C4-2B (cell line): ENCODE data around the gene LRSAM1.

Experiments used
- ZFX ChIP-seq: fragments of 450-650 bp; IDR thresholded peaks from 2 replicates; pipeline ENCODE4 v1.6.1; 2017
- TF ChIP-seq, protein P1 (sequence below): fragments of 450-650 bp; conservative IDR thresholded peaks from 2 replicates; pipeline ENCODE4 v1.5.1; 2017; ENCODE audit warnings: mild to moderate bottlenecking

GRCh38 chr9:127528422-127529251 lies 77.3 kb downstream of the LRSAM1 start:
- TF ChIP-seq, protein P1, sequence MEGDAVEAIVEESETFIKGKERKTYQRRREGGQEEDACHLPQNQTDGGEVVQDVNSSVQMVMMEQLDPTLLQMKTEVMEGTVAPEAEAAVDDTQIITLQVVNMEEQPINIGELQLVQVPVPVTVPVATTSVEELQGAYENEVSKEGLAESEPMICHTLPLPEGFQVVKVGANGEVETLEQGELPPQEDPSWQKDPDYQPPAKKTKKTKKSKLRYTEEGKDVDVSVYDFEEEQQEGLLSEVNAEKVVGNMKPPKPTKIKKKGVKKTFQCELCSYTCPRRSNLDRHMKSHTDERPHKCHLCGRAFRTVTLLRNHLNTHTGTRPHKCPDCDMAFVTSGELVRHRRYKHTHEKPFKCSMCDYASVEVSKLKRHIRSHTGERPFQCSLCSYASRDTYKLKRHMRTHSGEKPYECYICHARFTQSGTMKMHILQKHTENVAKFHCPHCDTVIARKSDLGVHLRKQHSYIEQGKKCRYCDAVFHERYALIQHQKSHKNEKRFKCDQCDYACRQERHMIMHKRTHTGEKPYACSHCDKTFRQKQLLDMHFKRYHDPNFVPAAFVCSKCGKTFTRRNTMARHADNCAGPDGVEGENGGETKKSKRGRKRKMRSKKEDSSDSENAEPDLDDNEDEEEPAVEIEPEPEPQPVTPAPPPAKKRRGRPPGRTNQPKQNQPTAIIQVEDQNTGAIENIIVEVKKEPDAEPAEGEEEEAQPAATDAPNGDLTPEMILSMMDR: no peak
- no peak for TF ChIP-seq ZFX
